IPS-18c (cell line): Measurements from ENCODE around the gene TPPP.
"Not testable (repeated sequence)": the region's sequence is repeated elsewhere in the genome, so short reads cannot be mapped to it uniquely, and the experiment has no call there.

Source experiments
- H3K4me3 ChIP-seq: 2 replicates; pipeline ENCODE4 v1.7.0; 2013; ENCODE audit warnings: low read depth, mild to moderate bottlenecking, low read length, moderate library complexity; ENCODE audit not compliant: insufficient read depth
- H3K9me3 ChIP-seq: one replicate; pipeline ENCODE4 v1.6.1; 2013; ENCODE audit warnings: mild to moderate bottlenecking, low read length, moderate library complexity; ENCODE audit not compliant: control insufficient read depth, insufficient read depth

TPPP gene

GRCh38 chr5:696753-697702 lies 3.9 kb upstream of the TPPP start:
- H3K9me3 ChIP-seq, H3K4me3 ChIP-seq: not testable (repeated sequence)

DNA sequence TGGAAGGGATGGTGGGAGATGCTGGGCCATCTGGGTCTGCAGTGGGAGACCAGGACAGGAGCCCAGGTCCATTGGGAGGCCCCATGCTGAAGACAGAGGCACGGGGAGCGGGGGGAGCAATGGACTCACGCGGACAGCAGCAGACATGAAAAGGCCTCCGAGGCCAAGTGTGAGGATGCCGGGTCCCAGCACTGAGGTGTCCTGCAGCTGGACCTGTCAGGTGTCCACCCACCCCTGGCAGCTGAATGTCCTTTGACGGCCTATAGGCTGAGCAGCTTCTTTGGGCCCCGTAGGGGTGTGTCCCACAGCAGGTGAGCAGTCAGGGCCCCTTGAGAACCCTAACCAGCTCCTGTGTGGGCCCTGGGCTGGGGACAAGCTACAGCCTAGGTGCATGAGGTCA lies 3.0 kb upstream of the TPPP start:
- H3K4me3 ChIP-seq = not testable (repeated sequence)

DNA sequence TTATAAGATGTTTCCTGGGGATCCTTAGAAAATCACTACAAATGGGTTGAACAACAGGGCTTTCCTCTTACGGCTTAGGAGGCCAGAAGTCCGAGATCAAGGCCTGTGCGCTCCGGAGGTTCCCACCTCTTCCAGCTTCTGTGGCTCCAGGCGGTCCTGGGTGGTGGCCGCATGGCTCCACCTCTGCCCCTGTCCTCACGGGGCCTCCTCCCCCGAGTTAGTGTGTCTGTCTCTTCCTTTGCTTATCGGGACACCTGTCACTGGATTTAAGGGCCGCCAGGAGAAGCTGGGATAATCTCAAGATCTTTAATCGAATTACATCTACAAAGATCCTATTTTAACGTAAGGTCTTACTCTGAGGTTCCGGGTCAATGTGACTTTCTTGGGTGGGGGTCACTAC lies 2.3 kb upstream of the TPPP start:
- H3K4me3 ChIP-seq, H3K9me3 ChIP-seq: not testable (repeated sequence)

More for the DNA sequence above, 3.0 kb upstream of the TPPP start:
- not testable (repeated sequence) for H3K9me3 ChIP-seq

DNA sequence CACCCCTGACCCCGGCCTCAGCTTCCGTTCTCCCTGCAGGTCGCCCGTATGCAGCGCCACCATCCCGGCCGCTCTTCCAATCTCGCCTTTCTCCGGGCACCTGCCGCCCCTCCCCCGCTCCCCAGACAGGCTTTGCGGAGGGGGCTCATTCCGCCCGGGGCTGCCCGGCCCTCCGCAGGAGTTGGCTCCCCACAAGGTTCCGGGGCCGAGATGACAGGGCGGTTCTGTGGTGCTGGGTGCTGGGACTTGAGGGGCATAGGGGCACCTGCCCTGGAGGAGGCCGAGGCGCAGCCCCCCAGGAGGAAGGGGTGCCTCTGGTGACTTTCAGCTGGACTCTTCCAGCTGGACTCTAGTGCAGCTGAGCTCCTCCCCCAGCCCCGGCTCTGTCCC lies 885 bp upstream of the TPPP start:
- not testable (repeated sequence) for H3K9me3 ChIP-seq
- H3K4me3 ChIP-seq = peak overlapping the region; percentile 20; the same call in 1 of the 2 replicates

- H3K9me3 ChIP-seq, H3K4me3 ChIP-seq: not testable (repeated sequence)
These were observed 567 bp downstream of the TPPP start for GRCh38 chr5:692529-693041.

- Histone ChIP-seq H3K4me3 (no peak overlapping the region), H3K9me3 (no peaks in the 10 kb centered on the region)
These were observed 1.2 kb downstream of the TPPP start for GRCh38 chr5:691817-692528.

DNA sequence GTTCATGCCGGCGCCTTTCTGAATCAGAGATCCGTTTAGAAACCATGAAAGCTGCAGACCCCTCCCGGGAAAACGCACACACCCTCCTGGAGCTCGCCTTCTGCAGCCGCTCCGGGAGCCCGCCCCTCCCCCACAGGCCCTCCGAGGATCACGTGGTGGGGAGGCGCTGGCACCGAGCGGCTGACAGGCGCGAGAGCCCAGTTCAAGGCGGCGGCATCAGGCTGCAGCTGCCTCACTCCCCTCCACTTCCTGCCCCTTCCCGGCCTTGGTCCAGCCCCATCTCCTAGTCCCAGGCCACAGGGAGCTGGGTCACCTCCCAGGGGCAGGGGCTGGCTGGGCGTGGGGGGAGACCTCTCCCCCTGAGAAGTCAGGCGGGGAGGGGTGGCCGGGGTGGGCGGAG lies 2.1 kb downstream of the TPPP start:
- not testable (repeated sequence) for H3K4me3 ChIP-seq, H3K9me3 ChIP-seq

DNA sequence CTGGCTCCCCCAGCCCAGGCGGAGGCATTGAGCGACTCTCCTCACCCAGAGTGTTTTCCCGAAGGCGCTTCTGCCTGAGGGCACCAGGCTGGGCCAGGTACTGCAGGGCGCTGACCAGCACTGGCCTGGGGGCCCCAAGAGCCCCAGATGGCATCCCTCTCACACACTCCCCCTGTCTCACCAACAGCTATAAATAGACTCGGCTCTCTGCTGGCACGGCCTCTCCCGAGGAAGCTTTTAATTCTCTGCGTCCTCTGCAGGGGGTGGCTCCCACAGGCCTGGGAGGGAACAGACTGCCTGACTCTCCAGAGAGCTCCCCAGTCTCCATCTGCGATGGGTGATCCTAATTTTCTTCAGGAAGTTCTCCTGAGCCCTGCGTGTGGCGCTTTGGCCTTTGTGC lies 2.9 kb downstream of the TPPP start:
- not testable (repeated sequence) for H3K9me3 ChIP-seq, H3K4me3 ChIP-seq

- H3K4me3 ChIP-seq = not testable (repeated sequence)
These were observed 4.7 kb downstream of the TPPP start for GRCh38 chr5:688348-689010.

DNA sequence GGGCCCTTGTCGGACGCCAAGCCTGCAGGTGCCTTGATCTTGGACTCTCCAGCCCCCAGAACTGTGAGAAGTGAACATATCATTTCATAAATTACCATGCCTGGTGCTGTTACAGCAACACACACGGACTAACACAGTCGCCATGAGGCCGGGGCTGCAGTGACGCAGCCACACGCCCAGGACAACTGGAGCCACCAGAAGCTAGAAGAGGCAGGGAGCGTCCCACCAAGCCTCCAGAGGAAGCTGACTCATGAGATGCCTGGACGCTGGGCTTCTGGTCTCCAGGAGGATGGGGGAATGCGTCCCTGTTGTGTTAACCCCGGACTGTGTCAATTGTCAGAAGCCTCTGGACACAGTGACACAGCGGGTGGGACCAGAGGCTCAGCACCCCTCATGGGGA lies 6.2 kb downstream of the TPPP start:
- not testable (repeated sequence) for H3K4me3 ChIP-seq, H3K9me3 ChIP-seq

More at GRCh38 chr5:688348-689010, 4.7 kb downstream of the TPPP start:
- not testable (repeated sequence) for H3K9me3 ChIP-seq

DNA sequence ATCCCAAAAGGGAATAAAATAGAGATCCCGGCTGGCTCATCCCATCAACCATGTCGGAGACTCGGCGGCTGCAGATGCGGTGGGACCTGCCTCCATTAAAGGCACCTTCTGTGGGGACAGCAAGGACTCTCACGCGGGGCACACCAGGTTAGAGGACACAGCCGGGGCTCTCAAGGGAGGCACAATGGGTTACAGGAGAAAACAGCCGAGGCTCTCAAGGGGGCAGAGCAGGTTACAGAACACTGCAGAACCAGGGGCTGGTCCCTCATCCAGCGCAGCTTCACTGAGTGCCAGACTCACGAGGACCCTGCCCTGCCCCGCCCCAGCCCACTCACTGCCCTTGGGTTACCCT lies 7.0 kb downstream of the TPPP start:
- H3K9me3 ChIP-seq, H3K4me3 ChIP-seq: not testable (repeated sequence)

- Histone ChIP-seq H3K9me3 (no peaks in the 10 kb centered on the region), H3K4me3 (no peak overlapping the region)
These were observed 7.6 kb downstream of the TPPP start for GRCh38 chr5:685262-686171.

- no peak overlapping the region for H3K4me3 ChIP-seq
These were observed 8.4 kb downstream of the TPPP start for GRCh38 chr5:684751-685216.

DNA sequence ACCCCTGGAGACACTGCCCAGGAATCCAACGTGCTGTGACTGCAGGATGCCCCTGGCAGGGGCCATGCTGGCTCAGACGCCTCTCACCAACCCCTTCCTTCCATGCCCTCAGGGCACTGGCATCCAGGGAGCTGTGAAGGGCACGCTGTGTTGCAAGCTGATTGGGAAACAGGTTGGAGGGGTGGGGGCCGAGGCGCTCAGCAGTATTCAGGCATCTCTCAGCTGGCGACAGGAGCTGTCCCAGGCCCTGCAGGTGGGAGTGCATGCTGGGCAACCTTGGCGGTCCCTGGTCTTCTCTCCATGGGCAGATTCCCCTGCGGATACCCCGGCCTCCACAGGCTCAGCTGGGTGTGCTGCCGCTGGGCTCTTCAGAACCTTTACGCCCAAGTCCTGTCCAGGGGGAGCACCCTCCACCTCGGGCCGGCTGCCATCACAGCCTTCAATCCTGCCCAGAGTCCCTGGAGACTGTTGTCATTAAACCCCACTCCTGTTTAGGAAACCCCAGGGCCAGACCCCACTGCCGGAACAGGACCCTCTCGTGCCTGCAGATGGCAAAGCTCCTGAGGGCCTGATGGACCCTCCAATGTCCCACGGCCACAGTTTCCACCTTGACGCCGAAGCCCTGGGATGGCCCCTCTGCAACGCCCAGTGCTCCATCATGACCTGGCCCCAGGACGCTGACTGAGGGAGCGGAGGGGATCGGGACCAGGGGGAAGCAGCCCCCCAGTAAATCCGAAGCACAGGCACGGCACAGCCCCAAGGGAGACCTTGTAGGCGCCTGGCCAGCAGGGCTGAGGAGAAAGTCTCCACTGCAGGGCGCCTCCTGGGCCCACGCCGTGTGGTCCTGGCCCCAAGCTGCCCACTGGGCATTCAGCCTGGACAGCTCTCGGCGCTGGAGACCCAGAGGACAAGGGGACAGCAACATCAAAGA lies 9.3 kb downstream of the TPPP start:
- Histone ChIP-seq H3K4me3 (no peak overlapping the region), H3K9me3 (no peaks in the 10 kb centered on the region)

More at GRCh38 chr5:684751-685216, 8.4 kb downstream of the TPPP start:
- H3K9me3 ChIP-seq = no peaks in the 10 kb centered on the region

- not testable (repeated sequence) for H3K4me3 ChIP-seq, H3K9me3 ChIP-seq
These were observed 10.3 kb downstream of the TPPP start for GRCh38 chr5:682651-683358.
